Liver (tissue), 9 donors: ENCODE data around the gene EFR3B. TPM values are rescaled to one million over a fixed set of nuclear protein-coding genes. Genes with fewer than 3 reads are reported as not detected.
"Not testable (repeated sequence)": the region's sequence is repeated elsewhere in the genome, so short reads cannot be mapped to it uniquely, and the experiment has no call there.

Experiments
- DNase-seq: peaks from one replicate; pipeline ENCODE4 v3.0.0-alpha.2; 2017; ENCODE audit warnings: low spot score
- H3K27ac ChIP-seq, 2 donors: one replicate each; pipeline ENCODE4 v1.7.0; 2013; ENCODE audit warnings: inconsistent platforms in 2 of 2, low read length in 2 of 2, control low read depth in 1 of 2, low read depth in 1 of 2, mild to moderate bottlenecking in 1 of 2
- H3K27me3 ChIP-seq, 4 donors: one replicate each; pipeline versions ENCODE4 v1.6.1 to v1.7.0; 2013; ENCODE audit warnings: low read length in 3 of 4, inconsistent platforms in 1 of 4, mild to moderate bottlenecking in 1 of 4, moderate library complexity in 1 of 4; ENCODE audit not compliant: control insufficient read depth in 4 of 4, insufficient read depth in 4 of 4
- H3K36me3 ChIP-seq, 4 donors: one replicate each; pipeline versions ENCODE4 v1.6.1 to v1.7.0; 2013; ENCODE audit warnings: low read length in 3 of 4, mild to moderate bottlenecking in 3 of 4, low read depth in 1 of 4, moderate library complexity in 1 of 4; ENCODE audit not compliant: control insufficient read depth in 4 of 4, insufficient read depth in 3 of 4
- H3K4me1 ChIP-seq, 4 donors: one replicate each; pipeline versions ENCODE4 v1.6.1 to v1.7.0; 2013; ENCODE audit warnings: low read length in 3 of 4, mild to moderate bottlenecking in 3 of 4, moderate library complexity in 1 of 4; ENCODE audit not compliant: control insufficient read depth in 4 of 4, insufficient read depth in 4 of 4
- H3K4me3 ChIP-seq, 3 donors: one replicate each; pipeline versions ENCODE4 v1.6.1 to v1.7.0; 2013; ENCODE audit warnings: low read length in 3 of 3, control low read depth in 1 of 3, low read depth in 1 of 3, mild to moderate bottlenecking in 1 of 3
- H3K9ac ChIP-seq, 2 donors: one replicate each; pipeline ENCODE4 v1.7.0; 2013; ENCODE audit warnings: low read length in 2 of 2, mild to moderate bottlenecking in 2 of 2, moderate library complexity in 2 of 2, control low read depth in 1 of 2, low read depth in 1 of 2
- H3K9me3 ChIP-seq, 4 donors: one replicate each; pipeline versions ENCODE4 v1.6.1 to v1.7.0; 2013; ENCODE audit warnings: low read length in 3 of 4; ENCODE audit not compliant: control insufficient read depth in 4 of 4
- FOXA1 ChIP-seq: IDR thresholded peaks from 2 replicates; pipeline ENCODE4 v1.6.1; 2016; ENCODE audit warnings: antibody characterized with exemption
- FOXA2 ChIP-seq: IDR thresholded peaks from 2 replicates; pipeline ENCODE4 v1.6.1; 2016; ENCODE audit warnings: antibody characterized with exemption
- NR2F2 ChIP-seq: IDR thresholded peaks from 2 replicates; pipeline ENCODE4 v1.6.1; 2016; ENCODE audit warnings: antibody characterized with exemption
- RAD21 ChIP-seq, 2 donors: IDR thresholded peaks; 2 replicates each; pipeline ENCODE4 v1.6.1; 2016; ENCODE audit warnings: antibody characterized with exemption in 2 of 2, mild to moderate bottlenecking in 2 of 2
- TAF1 ChIP-seq: conservative IDR thresholded peaks from 2 replicates; pipeline ENCODE4 v1.6.1; 2016; ENCODE audit warnings: antibody characterized with exemption, mild to moderate bottlenecking
- WGBS: extraction: QIAGEN DNeasy Blood & Tissue Kit; methylation state at CpG from one replicate; pipeline ENCODE4 v1.1.7; 2013; 5-methylcytosine and 5-hydroxymethylcytosine counted together
- polyA plus RNA-seq, 2 donors: library from polyadenylated mRNA; stranded (reverse) in 1 of 2; unstranded in 1 of 2; fragments of 200-250 nt in 1 of 2; fragments of >200 nt in 1 of 2; fragmentation: Nextera tagmentation in 1 of 2; extraction: Ambion mirVana in 1 of 2; gene quantifications; one replicate each; pipeline versions ENCODE4 v1.2.1 to v1.2.3, GENCODE V29; 2013 to 2015
- total RNA-seq, 2 donors: library from RNA; depleted of rRNA; stranded (reverse); fragments of >200 nt; gene quantifications; one replicate each; pipeline ENCODE4 v1.2.3, GENCODE V29; 2014
- TF ChIP-seq, protein P1 (sequence below): fragments of 150-350 bp; IDR thresholded peaks from 2 replicates; pipeline ENCODE4 v1.5.1; 2017; ENCODE audit warnings: improper control_type of control experiment, low read depth, low read length; ENCODE audit not compliant: missing input control
- TF ChIP-seq, protein P2 (sequence below): IDR thresholded peaks from 2 replicates; pipeline ENCODE4 v1.6.1; 2016; ENCODE audit warnings: antibody characterized with exemption
- TF ChIP-seq, protein P3 (sequence below): IDR thresholded peaks from 2 replicates; pipeline ENCODE4 v1.6.1; 2016; ENCODE audit warnings: antibody characterized with exemption, mild to moderate bottlenecking
- TF ChIP-seq, protein P4 (sequence below): IDR thresholded peaks from 2 replicates; pipeline ENCODE4 v1.6.1; 2016; ENCODE audit warnings: antibody characterized with exemption
- donor health status: healthy.
- donor health status: healthy.
- donor health status: healthy.
- donor health status: healthy.
- donor health status: healthy.

EFR3B gene
- total and polyA plus RNA-seq, 4 donors, result 0.05 to 0.33 (median 0.23) TPM

DNA sequence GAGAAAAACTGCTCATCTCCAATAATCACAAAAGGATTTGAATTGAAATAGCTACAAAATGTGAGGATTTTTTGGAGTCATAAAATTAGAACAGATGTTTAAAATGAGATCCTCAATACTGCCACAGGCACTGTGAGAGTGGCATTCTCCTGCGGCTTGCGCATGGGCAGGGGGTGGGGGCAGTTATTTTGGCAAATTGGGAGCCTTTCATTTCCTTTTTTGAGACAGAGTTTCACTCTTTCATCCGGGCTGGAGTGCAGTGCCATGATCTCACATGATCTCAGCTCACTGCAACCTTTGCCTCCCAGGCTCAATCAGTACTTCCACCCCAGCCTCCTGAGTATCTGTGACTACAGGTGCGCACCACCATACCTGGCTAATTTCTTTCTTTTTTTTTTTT is 84.1 kb downstream of the EFR3B start:
- WGBS, result 86% methylated on average over 4 of the region's 4 CpGs
- Histone ChIP-seq H3K27ac (no peak overlapping the region), H3K27me3 (peaks cover 0 to 3% (median 0%) of the 10 kb centered on the region in 4 donors), H3K4me3 (no peak overlapping the region), H3K9me3 (no peaks in the 10 kb centered on the region), H3K9ac (no peak overlapping the region), H3K36me3 (no peaks in the 10 kb centered on the region), H3K4me1 (peaks cover 0 to 3% (median 1%) of the 10 kb centered on the region in 4 donors)
- no peak for DNase-seq
- TF ChIP-seq FOXA2, result no peak

DNA sequence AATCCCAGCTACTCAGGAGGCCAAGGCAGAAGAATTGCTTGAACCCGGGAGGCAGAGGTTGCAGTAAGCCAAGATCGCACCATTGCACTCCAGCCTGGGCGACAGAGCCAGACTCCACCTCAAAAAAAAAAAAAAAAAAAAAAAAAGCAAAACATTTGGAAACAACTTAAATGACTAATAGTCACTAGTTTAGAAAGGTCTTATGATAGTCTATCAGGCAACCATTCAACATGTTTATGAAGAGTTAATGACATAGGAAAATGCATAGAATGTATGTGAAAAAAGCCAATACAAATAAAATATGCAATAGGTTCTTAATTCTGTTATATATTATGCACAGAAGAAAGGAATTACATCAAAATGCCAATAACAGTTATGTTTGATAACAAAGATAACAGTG is 85.2 kb downstream of the EFR3B start:
- not testable (repeated sequence) for H3K9ac ChIP-seq, H3K4me1 ChIP-seq, H3K9me3 ChIP-seq, H3K36me3 ChIP-seq, H3K27ac ChIP-seq, H3K27me3 ChIP-seq, H3K4me3 ChIP-seq, DNase-seq
- WGBS, result 90% methylated on average over 3 of the region's 3 CpGs

DNA sequence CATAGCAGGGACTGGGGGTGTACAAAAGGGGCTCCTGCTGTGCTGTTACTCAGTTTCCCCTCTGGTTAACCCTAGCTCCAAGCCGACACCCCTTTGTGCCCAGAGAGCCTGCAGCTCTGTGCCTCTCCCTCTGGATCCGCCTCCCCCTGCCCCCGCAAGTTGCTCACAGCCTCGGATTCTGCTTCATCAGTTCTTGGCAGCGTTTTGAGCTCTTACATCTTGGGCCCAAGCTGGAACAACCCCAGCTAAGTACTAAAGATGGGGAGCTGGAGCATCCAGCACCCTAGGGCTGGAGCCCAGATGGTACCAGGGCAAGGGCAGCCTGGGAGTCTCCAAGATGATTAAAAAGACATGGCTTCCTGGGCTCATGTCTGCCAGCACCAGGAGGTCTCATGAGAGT is 85.8 kb downstream of the EFR3B start:
- Histone ChIP-seq H3K9ac (no peak overlapping the region), H3K4me3 (no peak overlapping the region), H3K36me3 (no peaks in the 10 kb centered on the region), H3K4me1 (peaks cover 0 to 8% (median 5%) of the 10 kb centered on the region in 4 donors), H3K27ac (no peak overlapping the region), H3K27me3 (peaks cover 0 to 3% (median under 1%) of the 10 kb centered on the region in 4 donors), H3K9me3 (no peaks in the 10 kb centered on the region)
- DNase-seq, result no peak
- TF ChIP-seq NR2F2, result no peak
- no peak for TF ChIP-seq FOXA1
- TF ChIP-seq, protein P1, sequence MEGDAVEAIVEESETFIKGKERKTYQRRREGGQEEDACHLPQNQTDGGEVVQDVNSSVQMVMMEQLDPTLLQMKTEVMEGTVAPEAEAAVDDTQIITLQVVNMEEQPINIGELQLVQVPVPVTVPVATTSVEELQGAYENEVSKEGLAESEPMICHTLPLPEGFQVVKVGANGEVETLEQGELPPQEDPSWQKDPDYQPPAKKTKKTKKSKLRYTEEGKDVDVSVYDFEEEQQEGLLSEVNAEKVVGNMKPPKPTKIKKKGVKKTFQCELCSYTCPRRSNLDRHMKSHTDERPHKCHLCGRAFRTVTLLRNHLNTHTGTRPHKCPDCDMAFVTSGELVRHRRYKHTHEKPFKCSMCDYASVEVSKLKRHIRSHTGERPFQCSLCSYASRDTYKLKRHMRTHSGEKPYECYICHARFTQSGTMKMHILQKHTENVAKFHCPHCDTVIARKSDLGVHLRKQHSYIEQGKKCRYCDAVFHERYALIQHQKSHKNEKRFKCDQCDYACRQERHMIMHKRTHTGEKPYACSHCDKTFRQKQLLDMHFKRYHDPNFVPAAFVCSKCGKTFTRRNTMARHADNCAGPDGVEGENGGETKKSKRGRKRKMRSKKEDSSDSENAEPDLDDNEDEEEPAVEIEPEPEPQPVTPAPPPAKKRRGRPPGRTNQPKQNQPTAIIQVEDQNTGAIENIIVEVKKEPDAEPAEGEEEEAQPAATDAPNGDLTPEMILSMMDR, result no peak
- TF ChIP-seq, protein P2, sequence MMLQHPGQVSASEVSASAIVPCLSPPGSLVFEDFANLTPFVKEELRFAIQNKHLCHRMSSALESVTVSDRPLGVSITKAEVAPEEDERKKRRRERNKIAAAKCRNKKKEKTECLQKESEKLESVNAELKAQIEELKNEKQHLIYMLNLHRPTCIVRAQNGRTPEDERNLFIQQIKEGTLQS, result no peak
- TF ChIP-seq, protein P3, sequence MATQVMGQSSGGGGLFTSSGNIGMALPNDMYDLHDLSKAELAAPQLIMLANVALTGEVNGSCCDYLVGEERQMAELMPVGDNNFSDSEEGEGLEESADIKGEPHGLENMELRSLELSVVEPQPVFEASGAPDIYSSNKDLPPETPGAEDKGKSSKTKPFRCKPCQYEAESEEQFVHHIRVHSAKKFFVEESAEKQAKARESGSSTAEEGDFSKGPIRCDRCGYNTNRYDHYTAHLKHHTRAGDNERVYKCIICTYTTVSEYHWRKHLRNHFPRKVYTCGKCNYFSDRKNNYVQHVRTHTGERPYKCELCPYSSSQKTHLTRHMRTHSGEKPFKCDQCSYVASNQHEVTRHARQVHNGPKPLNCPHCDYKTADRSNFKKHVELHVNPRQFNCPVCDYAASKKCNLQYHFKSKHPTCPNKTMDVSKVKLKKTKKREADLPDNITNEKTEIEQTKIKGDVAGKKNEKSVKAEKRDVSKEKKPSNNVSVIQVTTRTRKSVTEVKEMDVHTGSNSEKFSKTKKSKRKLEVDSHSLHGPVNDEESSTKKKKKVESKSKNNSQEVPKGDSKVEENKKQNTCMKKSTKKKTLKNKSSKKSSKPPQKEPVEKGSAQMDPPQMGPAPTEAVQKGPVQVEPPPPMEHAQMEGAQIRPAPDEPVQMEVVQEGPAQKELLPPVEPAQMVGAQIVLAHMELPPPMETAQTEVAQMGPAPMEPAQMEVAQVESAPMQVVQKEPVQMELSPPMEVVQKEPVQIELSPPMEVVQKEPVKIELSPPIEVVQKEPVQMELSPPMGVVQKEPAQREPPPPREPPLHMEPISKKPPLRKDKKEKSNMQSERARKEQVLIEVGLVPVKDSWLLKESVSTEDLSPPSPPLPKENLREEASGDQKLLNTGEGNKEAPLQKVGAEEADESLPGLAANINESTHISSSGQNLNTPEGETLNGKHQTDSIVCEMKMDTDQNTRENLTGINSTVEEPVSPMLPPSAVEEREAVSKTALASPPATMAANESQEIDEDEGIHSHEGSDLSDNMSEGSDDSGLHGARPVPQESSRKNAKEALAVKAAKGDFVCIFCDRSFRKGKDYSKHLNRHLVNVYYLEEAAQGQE, result no peak
- no peak for TF ChIP-seq RAD21 (IDR thresholded peaks at IDR 0.05)
- no peak for TF ChIP-seq TAF1
- TF ChIP-seq, protein P4, sequence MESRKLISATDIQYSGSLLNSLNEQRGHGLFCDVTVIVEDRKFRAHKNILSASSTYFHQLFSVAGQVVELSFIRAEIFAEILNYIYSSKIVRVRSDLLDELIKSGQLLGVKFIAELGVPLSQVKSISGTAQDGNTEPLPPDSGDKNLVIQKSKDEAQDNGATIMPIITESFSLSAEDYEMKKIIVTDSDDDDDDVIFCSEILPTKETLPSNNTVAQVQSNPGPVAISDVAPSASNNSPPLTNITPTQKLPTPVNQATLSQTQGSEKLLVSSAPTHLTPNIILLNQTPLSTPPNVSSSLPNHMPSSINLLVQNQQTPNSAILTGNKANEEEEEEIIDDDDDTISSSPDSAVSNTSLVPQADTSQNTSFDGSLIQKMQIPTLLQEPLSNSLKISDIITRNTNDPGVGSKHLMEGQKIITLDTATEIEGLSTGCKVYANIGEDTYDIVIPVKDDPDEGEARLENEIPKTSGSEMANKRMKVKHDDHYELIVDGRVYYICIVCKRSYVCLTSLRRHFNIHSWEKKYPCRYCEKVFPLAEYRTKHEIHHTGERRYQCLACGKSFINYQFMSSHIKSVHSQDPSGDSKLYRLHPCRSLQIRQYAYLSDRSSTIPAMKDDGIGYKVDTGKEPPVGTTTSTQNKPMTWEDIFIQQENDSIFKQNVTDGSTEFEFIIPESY, result no peak
- 82% methylated on average over 5 of the region's 5 CpGs for WGBS
